ENCODE data around the gene AIF1. TPM values are rescaled to one million over a fixed set of nuclear protein-coding genes. Genes with fewer than 3 reads are reported as not detected.

AIF1 gene
- total RNA-seq, 2 experiments from 2014 or later, result 240 to 253 TPM

DNA sequence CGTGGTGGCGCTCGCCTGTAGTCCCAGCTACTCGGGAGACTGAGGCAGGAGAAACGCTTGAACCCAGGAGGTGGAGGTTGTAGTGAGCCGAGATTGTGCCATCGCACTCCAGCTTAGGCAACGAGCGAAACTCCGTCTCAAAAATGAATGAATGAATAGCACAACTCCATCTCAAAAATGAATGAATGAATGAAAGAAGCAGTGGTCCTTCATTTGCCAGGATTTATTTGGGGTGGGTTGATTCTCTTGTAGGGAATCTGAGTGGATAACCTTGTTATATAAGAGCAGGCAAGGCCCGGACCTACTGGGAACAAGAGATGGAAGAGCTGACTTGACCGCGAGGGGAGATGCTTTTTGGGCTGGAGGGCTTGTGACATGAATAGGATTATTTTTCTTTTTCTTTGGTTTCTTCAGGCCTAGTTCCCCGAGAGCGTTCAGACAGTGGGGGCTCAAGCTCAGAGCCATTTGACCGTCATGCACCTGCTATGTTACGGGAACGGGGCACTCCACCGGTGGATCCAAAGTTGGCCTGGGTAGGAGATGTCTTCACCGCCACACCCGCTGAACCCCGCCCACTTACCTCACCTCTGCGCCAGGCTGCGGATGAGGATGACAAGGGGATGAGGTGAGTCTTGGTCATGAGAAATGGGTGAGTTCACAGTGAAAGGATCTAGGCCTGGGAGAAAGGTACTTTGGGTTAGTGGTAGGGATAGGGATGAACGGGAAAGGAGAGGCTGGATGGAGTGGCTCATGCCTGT is 15.3 kb downstream of the AIF1 start:
- Mint-ChIP-seq H3K9me3 (no peaks in the 10 kb centered on the region), H3K27me3 (no peaks in the 10 kb centered on the region), H3K4me3 (no peak overlapping the region), H3K4me1 (ENCODE audit: low read depth) (peaks cover 2% of the 10 kb centered on the region), H3K27ac (no peak overlapping the region), H3K36me3 (ENCODE audit: low read depth) (peaks cover 69% of the 10 kb centered on the region)
- CTCF ChIA-PET, result no interaction called here
- DNase-seq (no peak), ATAC-seq (no peak)
- POLR2A ChIA-PET, result interaction anchor here (0.6 to 11.4 kb wide), 8 partner anchors 9 to 244 kb away, joined by 3 to 235 read pairs (median 4); partner anchors contain the start of gene TNF
- TF ChIP-seq CTCF (IDR thresholded peaks at IDR 0.05), result no peak
- intact Hi-C loops (cut with micrococcal nuclease), result no loop called here

DNA sequence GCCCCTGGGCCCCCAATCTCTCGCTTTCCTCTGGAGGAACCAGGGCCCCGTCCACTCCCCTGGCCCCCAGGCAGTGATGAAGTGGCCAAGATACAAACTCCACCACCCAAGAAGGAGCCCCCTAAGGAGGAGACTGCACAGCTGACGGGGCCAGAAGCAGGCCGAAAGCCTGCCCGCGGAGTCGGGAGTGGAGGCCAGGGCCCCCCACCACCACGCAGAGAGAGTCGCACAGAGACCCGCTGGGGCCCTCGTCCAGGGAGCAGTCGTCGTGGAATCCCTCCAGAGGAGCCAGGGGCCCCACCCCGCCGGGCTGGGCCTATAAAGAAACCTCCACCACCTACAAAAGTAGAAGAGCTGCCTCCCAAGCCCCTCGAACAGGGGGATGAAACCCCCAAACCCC is 16.2 kb downstream of the AIF1 start:
- TF ChIP-seq CTCF (IDR thresholded peaks at IDR 0.05), result no peak
- no peak for DNase-seq
- POLR2A ChIA-PET, result interaction anchor here (11.4 kb wide), 1 partner anchor 9 kb away, joined by 235 read pairs; no protein-coding TSS in a partner anchor
- Mint-ChIP-seq H3K36me3 (ENCODE audit: low read depth) (peaks cover 66% of the 10 kb centered on the region), H3K4me1 (ENCODE audit: low read depth) (no peaks in the 10 kb centered on the region), H3K27me3 (no peaks in the 10 kb centered on the region), H3K4me3 (no peak overlapping the region), H3K9me3 (no peaks in the 10 kb centered on the region), H3K27ac (no peak overlapping the region)
- intact Hi-C loops (cut with micrococcal nuclease), result no loop called here
- ATAC-seq, result no peak
- CTCF ChIA-PET, result no interaction called here

DNA sequence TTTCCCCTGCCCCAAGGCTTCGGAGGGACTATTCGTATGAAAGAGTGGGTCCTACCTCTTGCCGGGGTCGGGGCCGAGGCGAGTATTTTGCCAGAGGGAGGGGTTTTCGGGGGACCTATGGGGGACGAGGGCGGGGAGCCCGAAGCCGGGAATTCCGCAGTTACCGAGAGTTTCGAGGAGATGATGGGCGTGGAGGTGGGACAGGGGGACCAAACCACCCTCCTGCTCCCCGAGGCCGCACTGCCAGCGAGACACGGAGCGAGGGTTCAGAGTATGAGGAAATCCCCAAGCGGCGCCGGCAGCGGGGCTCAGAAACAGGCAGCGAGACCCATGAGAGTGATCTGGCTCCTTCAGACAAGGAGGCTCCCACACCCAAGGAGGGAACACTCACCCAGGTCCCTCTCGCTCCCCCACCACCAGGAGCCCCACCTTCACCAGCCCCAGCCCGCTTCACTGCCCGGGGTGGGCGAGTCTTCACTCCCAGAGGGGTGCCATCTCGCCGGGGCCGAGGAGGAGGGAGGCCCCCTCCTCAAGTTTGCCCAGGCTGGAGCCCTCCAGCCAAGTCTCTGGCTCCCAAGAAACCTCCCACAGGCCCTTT is 16.7 kb downstream of the AIF1 start:
- no peak overlapping the region for H3K27ac Mint-ChIP-seq
- no peak overlapping the region for H3K4me3 Mint-ChIP-seq
- intact Hi-C loops (cut with micrococcal nuclease), result no loop called here
- H3K4me1 Mint-ChIP-seq (ENCODE audit: low read depth), result no peaks in the 10 kb centered on the region
- ATAC-seq (no peak), DNase-seq (no peak)
- H3K27me3 Mint-ChIP-seq, result no peaks in the 10 kb centered on the region
- no peak for TF ChIP-seq CTCF (IDR thresholded peaks at IDR 0.05)
- H3K36me3 Mint-ChIP-seq (ENCODE audit: low read depth), result peaks cover 63% of the 10 kb centered on the region
- CTCF ChIA-PET, result no interaction called here
- POLR2A ChIA-PET, result interaction anchor here (11.4 kb wide), 1 partner anchor 8 kb away, joined by 235 read pairs; no protein-coding TSS in a partner anchor
- no peaks in the 10 kb centered on the region for H3K9me3 Mint-ChIP-seq

- Mint-ChIP-seq H3K27me3 (no peaks in the 10 kb centered on the region), H3K4me3 (no peak overlapping the region), H3K27ac (peak overlapping the region; percentile 27), H3K9me3 (no peaks in the 10 kb centered on the region), H3K4me1 (ENCODE audit: low read depth) (no peaks in the 10 kb centered on the region), H3K36me3 (ENCODE audit: low read depth) (peaks cover 60% of the 10 kb centered on the region)
- CTCF ChIA-PET, result no interaction called here
- TF ChIP-seq CTCF (IDR thresholded peaks at IDR 0.05), result no peak
- POLR2A ChIA-PET, result interaction anchor here (0.9 to 16.2 kb wide), 8 partner anchors 6 to 338 kb away, joined by 3 to 235 read pairs (median 14); partner anchors contain the start of genes BAG6 and CSNK2B
- intact Hi-C loops (cut with micrococcal nuclease), result no loop called here
- no peak for DNase-seq
- ATAC-seq, result no peak
These were observed 17.4 kb downstream of the AIF1 start for GRCh38 chr6:31632279-31632946.
